Chondrocyte (in vitro differentiated cells): ENCODE measurements around the gene FOXP1. TPM values are rescaled to one million over a fixed set of nuclear protein-coding genes. Genes with fewer than 3 reads are reported as not detected.

Experiments
- DNase-seq: peaks from one replicate; pipeline ENCODE4 v3.0.0; 2021; ENCODE audit warnings: mixed read lengths, low spot score
- H3K27ac Mint-ChIP-seq: one replicate; pipeline ENCODE4 v1.8.0; 2021; ENCODE audit warnings: mild to moderate bottlenecking, moderate library complexity, mixed read lengths; ENCODE audit not compliant: unreplicated experiment
- H3K27me3 Mint-ChIP-seq: 2 replicates; pipeline ENCODE4 v1.8.0; 2021; ENCODE audit warnings: low read depth, mixed read lengths
- H3K36me3 Mint-ChIP-seq: 2 replicates; pipeline ENCODE4 v1.8.0; 2021; ENCODE audit warnings: low read depth, mixed read lengths
- H3K4me1 Mint-ChIP-seq: 2 replicates; pipeline ENCODE4 v1.8.0; 2021; ENCODE audit warnings: low read depth, mild to moderate bottlenecking, mixed read lengths
- H3K4me3 Mint-ChIP-seq: one replicate; pipeline ENCODE4 v1.8.0; 2021; ENCODE audit warnings: mild to moderate bottlenecking, moderate library complexity, mixed read lengths; ENCODE audit not compliant: unreplicated experiment
- H3K9me3 Mint-ChIP-seq: 2 replicates; pipeline ENCODE4 v1.8.0; 2021; ENCODE audit warnings: low read depth, mixed read lengths
- CTCF ChIP-seq: fragments of 200-600 bp; sonication (generic); IDR thresholded peaks from 2 replicates; pipeline ENCODE4 v1.5.0; 2021; ENCODE audit warnings: antibody characterized with exemption, mild to moderate bottlenecking, moderate library complexity
- total RNA-seq: library from RNA; stranded (reverse); gene quantifications from 3 replicates; pipeline ENCODE4 v1.2.1, GENCODE V29; 2021

Gene FOXP1
- total RNA-seq, 1 donor from 2014 or later, result 206 TPM

GRCh38 chr3:71497971-71498444 is 85.5 kb downstream of the FOXP1 start:
- no peak overlapping the region for H3K4me3 Mint-ChIP-seq

GRCh38 chr3:71497367-71497897 is 86.1 kb downstream of the FOXP1 start:
- Mint-ChIP-seq H3K27ac (peak overlapping the region; percentile 98), H3K4me1 (peaks cover 74% of the 10 kb centered on the region), H3K36me3 (peaks cover 13% of the 10 kb centered on the region), H3K27me3 (no peaks in the 10 kb centered on the region), H3K9me3 (no peaks in the 10 kb centered on the region), H3K4me3 (peak overlapping the region; percentile 20)
- no peak for TF ChIP-seq CTCF
- no peak for DNase-seq

More at GRCh38 chr3:71497971-71498444, 85.5 kb downstream of the FOXP1 start:
- Mint-ChIP-seq H3K36me3 (peaks cover 7% of the 10 kb centered on the region), H3K27ac (peak overlapping the region; percentile 98), H3K4me1 (peaks cover 74% of the 10 kb centered on the region), H3K9me3 (no peaks in the 10 kb centered on the region), H3K27me3 (no peaks in the 10 kb centered on the region)
- no peak for DNase-seq
- TF ChIP-seq CTCF, result no peak

GRCh38 chr3:71495708-71496472 is 87.6 kb downstream of the FOXP1 start:
- Mint-ChIP-seq H3K36me3 (peaks cover 21% of the 10 kb centered on the region), H3K27me3 (no peaks in the 10 kb centered on the region), H3K4me1 (peaks cover 67% of the 10 kb centered on the region), H3K4me3 (peak overlapping the region; percentile 61), H3K27ac (peak overlapping the region; percentile 98), H3K9me3 (peaks cover 7% of the 10 kb centered on the region)
- no peak for TF ChIP-seq CTCF
- no peak for DNase-seq

- Mint-ChIP-seq H3K9me3 (peaks cover 7% of the 10 kb centered on the region), H3K27ac (peak overlapping the region; percentile 98), H3K36me3 (peaks cover 28% of the 10 kb centered on the region), H3K27me3 (no peaks in the 10 kb centered on the region), H3K4me3 (no peak overlapping the region), H3K4me1 (peaks cover 57% of the 10 kb centered on the region)
- no peak for TF ChIP-seq CTCF
- no peak for DNase-seq
Observed at GRCh38 chr3:71494212-71494611, 89.3 kb downstream of the FOXP1 start.

- Mint-ChIP-seq H3K4me1 (peaks cover 51% of the 10 kb centered on the region), H3K27ac (peak overlapping the region; percentile 25), H3K27me3 (no peaks in the 10 kb centered on the region), H3K36me3 (peaks cover 33% of the 10 kb centered on the region), H3K4me3 (no peak overlapping the region), H3K9me3 (peaks cover 7% of the 10 kb centered on the region)
- no peak for TF ChIP-seq CTCF
- no peak for DNase-seq
Observed at GRCh38 chr3:71492974-71493771, 90.4 kb downstream of the FOXP1 start.
